Prostate gland (tissue), 2 donors: ENCODE measurements around the gene CACNA1I. TPM values are rescaled to one million over a fixed set of nuclear protein-coding genes. Genes with fewer than 3 reads are reported as not detected.

ENCODE experiments used
- DNase-seq: peaks from one replicate; pipeline ENCODE4 v3.0.0-alpha.2; 2019; ENCODE audit warnings: low spot score
- H3K27ac ChIP-seq, 2 donors: fragments of 200-600 bp; sonication (generic); 2 replicates each; pipeline ENCODE4 v1.5.1; 2017 to 2019
- H3K27me3 ChIP-seq: fragments of 200-600 bp; sonication (generic); replicated peaks from 2 replicates; pipeline ENCODE4 v1.5.1; 2019; ENCODE audit not compliant: insufficient read depth
- H3K36me3 ChIP-seq, 2 donors: fragments of 200-600 bp; sonication (generic); 1 replicate in 1 of 2; 2 replicates in 1 of 2; pipeline versions ENCODE4 v1.5.1 to v1.8.1; 2017 to 2019
- H3K4me1 ChIP-seq: fragments of 200-600 bp; sonication (generic); replicated peaks from 2 replicates; pipeline ENCODE4 v1.5.1; 2019
- H3K4me3 ChIP-seq, 2 donors: fragments of 200-600 bp; sonication (generic); 2 replicates each; pipeline ENCODE4 v1.5.1; 2017 to 2019
- H3K9me3 ChIP-seq: fragments of 200-600 bp; sonication (generic); 2 replicates; pipeline ENCODE4 v1.5.1; 2017
- CTCF ChIP-seq, 4 experiments: fragments of 200-600 bp in 2 of 4; fragments of 450-650 bp in 2 of 4; sonication (generic) in 2 of 4; IDR thresholded peaks; 1 replicate in 3 of 4; 2 replicates in 1 of 4; pipeline ENCODE4 v1.5.1; 2016 to 2019; ENCODE audit warnings: antibody characterized with exemption in 4 of 4, mild to moderate bottlenecking in 2 of 4, moderate library complexity in 2 of 4
- POLR2A ChIP-seq: fragments of 450-650 bp; IDR thresholded peaks from one replicate; pipeline ENCODE4 v1.6.1; 2016; ENCODE audit warnings: antibody characterized with exemption, mild to moderate bottlenecking
- POLR2AphosphoS5 ChIP-seq: sonication (generic); formaldehyde crosslinking; IDR thresholded peaks from one replicate; pipeline ENCODE4 v1.6.1; 2017; ENCODE audit warnings: antibody characterized with exemption
- WGBS: methylation state at CpG from one replicate; pipeline ENCODE4 v1.1.5; 2018; 5-methylcytosine and 5-hydroxymethylcytosine counted together
- intact Hi-C: fragments of 100-400 bp; cut with DNase I; formaldehyde crosslinking; loops from one replicate; pipeline ENCODE4 v1.14.2; 2022
- total RNA-seq, 2 donors: library from RNA; depleted of rRNA; stranded (reverse); fragments of >200 nt; gene quantifications; one replicate each; pipeline ENCODE4 v1.1.0, GENCODE V29; 2016

CACNA1I gene
- total RNA-seq, 2 donors from 2014 or later, result 0.05 to 0.68 TPM

- intact Hi-C loops, result no loop called here
- no peak for DNase-seq
- Histone ChIP-seq H3K27ac (no peak overlapping the region), H3K4me1 (no peaks in the 10 kb centered on the region), H3K27me3 (no peaks in the 10 kb centered on the region), H3K36me3 (no peaks in the 10 kb centered on the region), H3K4me3 (no peak overlapping the region), H3K9me3 (no peaks in the 10 kb centered on the region)
- TF ChIP-seq CTCF (IDR thresholded peaks at IDR 0.05), result no peak
- WGBS, result 21% methylated on average over 39 of the region's 39 CpGs
Observed at GRCh38 chr22:39545386-39546365, 24.9 kb upstream of the CACNA1I start.

DNA sequence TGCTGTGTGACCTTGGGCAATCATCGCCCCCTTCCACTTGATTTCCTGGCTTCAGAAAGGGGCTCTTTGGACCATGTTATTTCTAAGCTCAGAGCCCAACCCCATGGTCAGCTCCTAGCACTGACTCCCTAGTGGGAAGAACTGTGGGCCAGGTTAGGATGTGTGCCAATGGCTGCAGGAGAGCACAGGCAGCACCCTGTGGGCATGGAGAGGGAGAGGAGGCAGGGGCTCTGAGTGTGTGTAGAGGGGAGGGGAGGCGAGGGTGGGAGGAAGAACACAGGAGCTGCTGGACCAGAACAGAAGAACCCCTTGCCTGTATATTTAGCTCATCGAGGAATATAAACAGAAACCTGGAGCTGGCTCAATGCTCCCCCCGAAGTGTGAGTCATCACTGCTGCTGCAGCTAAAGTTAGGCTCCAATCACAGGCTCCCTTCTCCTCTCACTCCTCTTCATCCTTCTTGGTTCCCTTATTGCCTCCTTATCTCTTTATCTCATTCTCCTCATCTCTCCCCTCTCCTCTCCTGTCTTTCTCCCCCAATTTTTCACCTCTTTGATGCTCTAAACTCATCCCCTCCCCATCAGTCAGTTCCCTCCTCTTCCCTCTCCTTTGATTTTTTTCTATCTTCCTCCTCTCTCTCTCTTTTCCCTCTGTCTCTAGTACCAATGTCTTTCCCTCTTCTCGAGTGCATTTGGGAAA is 23.5 kb upstream of the CACNA1I start:
- no peak for TF ChIP-seq POLR2A
- no peak for TF ChIP-seq CTCF (IDR thresholded peaks at IDR 0.05)
- no peak for TF ChIP-seq POLR2AphosphoS5
- WGBS, result 33% methylated on average over 5 of the region's 5 CpGs
- Histone ChIP-seq H3K36me3 (no peaks in the 10 kb centered on the region), H3K27ac (no peak overlapping the region), H3K4me1 (no peaks in the 10 kb centered on the region), H3K4me3 (no peak overlapping the region), H3K9me3 (no peaks in the 10 kb centered on the region), H3K27me3 (no peaks in the 10 kb centered on the region)
- no peak for DNase-seq
- intact Hi-C loops, result no loop called here

DNA sequence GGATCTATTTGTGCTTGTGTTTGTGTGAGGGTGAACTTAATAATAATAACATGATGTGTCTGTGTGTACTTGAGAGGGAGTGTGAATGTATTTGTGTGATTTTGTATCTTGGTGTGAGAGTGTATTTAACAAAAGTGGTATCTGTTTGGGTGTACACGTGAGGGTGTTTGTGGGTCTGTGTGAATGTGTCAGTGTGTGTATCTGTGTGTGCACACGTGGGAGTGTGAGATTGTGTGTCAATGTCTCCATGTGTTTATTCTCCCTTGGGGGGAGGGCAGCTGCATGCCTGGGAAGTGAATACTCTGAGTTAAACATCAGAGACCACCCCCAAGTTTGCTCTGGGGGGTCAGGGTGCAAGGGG is 23.0 kb upstream of the CACNA1I start:
- no peak for TF ChIP-seq POLR2A
- TF ChIP-seq CTCF (IDR thresholded peaks at IDR 0.05), result no peak
- no peak for TF ChIP-seq POLR2AphosphoS5
- Histone ChIP-seq H3K9me3 (no peaks in the 10 kb centered on the region), H3K27me3 (no peaks in the 10 kb centered on the region), H3K27ac (no peak overlapping the region), H3K36me3 (no peaks in the 10 kb centered on the region), H3K4me1 (no peaks in the 10 kb centered on the region), H3K4me3 (no peak overlapping the region)
- WGBS, result 40% methylated on average over 2 of the region's 2 CpGs
- intact Hi-C loops, result no loop called here
- no peak for DNase-seq

GRCh38 chr22:39553429-39553828 is 17.1 kb upstream of the CACNA1I start:
- intact Hi-C loops, result no loop called here
- DNase-seq, result no peak
- Histone ChIP-seq H3K36me3 (no peaks in the 10 kb centered on the region), H3K27ac (no peak overlapping the region), H3K27me3 (no peaks in the 10 kb centered on the region), H3K4me1 (no peaks in the 10 kb centered on the region), H3K4me3 (no peak overlapping the region), H3K9me3 (no peaks in the 10 kb centered on the region)
- TF ChIP-seq CTCF (IDR thresholded peaks at IDR 0.05) (no peak), POLR2A (no peak), POLR2AphosphoS5 (no peak)
- WGBS, result 96% methylated on average over 3 of the region's 3 CpGs
